Caco-2 (cell line): ENCODE data around the gene NUDT3. TPM values are rescaled to one million over a fixed set of nuclear protein-coding genes. Genes with fewer than 3 reads are reported as not detected.

Experiments
- BruUV-seq: library from RNA; stranded (reverse); fragments of 400-500 nt; replicated peaks from 2 replicates; lab custom pipeline; 2021; lab: Mats Ljungman, UMichigan
- CTCF ChIA-PET: fragments of 300-600 bp; sonication (Branson Sonifier 250); formaldehyde crosslinking; loops from one replicate; lab custom pipeline; 2022; ENCODE audit warnings: antibody characterized with exemption; lab: Charles Lee
- POLR2A ChIA-PET: fragments of 300-600 bp; sonication (Branson Sonifier 250); formaldehyde crosslinking; loops from one replicate; lab custom pipeline; 2022; ENCODE audit warnings: antibody characterized with exemption; lab: Charles Lee
- DNase-seq, 2 experiments: peaks; one replicate each; pipeline versions ENCODE4 v3.0.0 to v3.0.0-alpha.2; 2020 to 2022
- H3K27me3 ChIP-seq: replicated peaks from 2 replicates; pipeline ENCODE4 v1.6.0; 2011; ENCODE audit warnings: low read length; ENCODE audit not compliant: control insufficient read depth, insufficient read depth
- H3K36me3 ChIP-seq: 2 replicates; pipeline ENCODE4 v1.5.1; 2011; ENCODE audit warnings: low read length; ENCODE audit not compliant: control insufficient read depth, insufficient read depth
- H3K4me1 ChIP-seq: fragments of 250-450 bp; sonication (Bioruptor Pico); 2 replicates; pipeline ENCODE4 v1.5.1; 2020; ENCODE audit warnings: mild to moderate bottlenecking
- H3K4me3 ChIP-seq: 2 replicates; pipeline ENCODE4 v1.5.1; 2011; ENCODE audit warnings: low read depth, mild to moderate bottlenecking, control low read depth, low read length
- H3K9me3 ChIP-seq: fragments of 250-450 bp; sonication (Bioruptor Pico); 2 replicates; pipeline ENCODE4 v1.5.1; 2020; ENCODE audit warnings: mild to moderate bottlenecking, moderate library complexity
- H3K27ac Mint-ChIP-seq: one replicate; pipeline ENCODE4 v1.8.0; 2022; ENCODE audit warnings: mixed read lengths; ENCODE audit not compliant: unreplicated experiment
- H3K27me3 Mint-ChIP-seq: one replicate; pipeline ENCODE4 v1.8.0; 2022; ENCODE audit warnings: mixed read lengths; ENCODE audit not compliant: insufficient read depth, unreplicated experiment
- H3K36me3 Mint-ChIP-seq: one replicate; pipeline ENCODE4 v1.8.0; 2022; ENCODE audit warnings: mild to moderate bottlenecking, mixed read lengths; ENCODE audit not compliant: insufficient read depth, unreplicated experiment
- H3K4me1 Mint-ChIP-seq: one replicate; pipeline ENCODE4 v1.8.0; 2022; ENCODE audit warnings: low read depth, mixed read lengths; ENCODE audit not compliant: unreplicated experiment
- H3K4me3 Mint-ChIP-seq: one replicate; pipeline ENCODE4 v1.8.0; 2022; ENCODE audit warnings: mild to moderate bottlenecking, moderate library complexity, mixed read lengths; ENCODE audit not compliant: unreplicated experiment
- H3K9me3 Mint-ChIP-seq: one replicate; pipeline ENCODE4 v1.8.0; 2022; ENCODE audit warnings: mixed read lengths; ENCODE audit not compliant: unreplicated experiment
- intact Hi-C: fragments of 100-400 bp; cut with micrococcal nuclease; formaldehyde crosslinking; loops from one replicate; pipeline ENCODE4 v1.10.0; 2022; ENCODE audit not compliant: unreplicated experiment
- total RNA-seq: library from RNA; stranded (reverse); gene quantifications from 2 replicates; pipeline ENCODE4 v1.2.3, GENCODE V29; 2022
- TF ChIP-seq, protein P1 (sequence below), 2 experiments: fragments of 200-600 bp in 1 of 2; IDR thresholded peaks; 1 replicate in 1 of 2; 2 replicates in 1 of 2; pipeline versions ENCODE4 v1.5.1 to v1.8.0; 2011 to 2022; ENCODE audit warnings: antibody characterized with exemption in 1 of 2, control low read depth in 1 of 2, inconsistent platforms in 1 of 2, low read depth in 1 of 2, low read length in 1 of 2, mild to moderate bottlenecking in 1 of 2, moderate library complexity in 1 of 2; ENCODE audit not compliant: insufficient read depth in 1 of 2, severe bottlenecking in 1 of 2, unreplicated experiment in 1 of 2

NUDT3 gene
- total RNA-seq, 1 experiment from 2014 or later, result 22.9 TPM

DNA sequence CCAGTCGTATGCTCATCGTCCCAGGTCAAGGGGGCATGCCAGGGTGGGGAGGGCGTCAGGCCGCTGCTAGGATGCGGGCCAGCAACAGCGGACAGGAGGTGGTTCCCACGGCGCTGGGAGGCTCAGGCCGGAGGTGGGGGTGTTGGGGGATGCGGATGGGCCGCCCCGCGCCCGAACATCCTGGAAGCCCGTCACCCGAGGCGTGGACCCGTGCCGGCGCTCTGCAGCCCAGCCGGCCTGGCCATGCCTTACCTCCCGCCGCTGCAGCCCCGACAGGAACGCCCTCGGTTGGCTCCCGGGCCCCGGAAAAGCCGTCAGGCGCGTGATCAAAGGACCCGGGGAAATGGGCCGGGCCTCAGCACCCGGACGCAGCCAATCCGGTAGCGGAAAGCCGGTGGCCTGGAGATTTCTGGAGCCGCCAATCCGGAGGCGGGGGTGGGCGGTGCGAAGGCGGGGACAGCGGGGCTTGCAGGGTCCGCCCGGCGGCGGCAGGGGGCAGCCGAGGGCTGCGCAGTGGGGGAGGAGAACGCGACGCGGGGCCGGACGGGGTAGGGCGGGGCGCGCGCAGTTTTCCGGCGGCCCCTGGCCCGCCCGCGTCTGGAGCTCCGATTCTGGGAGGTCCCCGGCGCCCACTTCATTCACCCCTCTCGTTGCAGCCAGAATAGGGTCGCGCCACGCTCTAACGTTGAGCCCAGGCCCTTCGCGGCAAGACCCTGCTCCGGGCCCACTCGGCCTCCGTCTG, 143.6 kb downstream of the NUDT3 start, which contains the start of gene SMIM29:
TSS of gene SMIM29 (minus strand) at position 280 of the 742 bp plus-strand sequence. CDS start 1,215 bp downstream, outside the sequence.
- Mint-ChIP-seq H3K27me3 (no peaks in the 10 kb centered on the region), H3K36me3 (peaks cover 39% of the 10 kb centered on the region), H3K4me3 (peak within 1 kb of the TSS; percentile 87), H3K4me1 (peaks cover 7% of the 10 kb centered on the region), H3K27ac (peak within 1 kb of the TSS; percentile 89), H3K9me3 (no peaks in the 10 kb centered on the region)
- H3K27me3 ChIP-seq, result no peaks in the 10 kb centered on the region
- no peaks in the 10 kb centered on the region for H3K9me3 ChIP-seq
- TF ChIP-seq, protein P1, sequence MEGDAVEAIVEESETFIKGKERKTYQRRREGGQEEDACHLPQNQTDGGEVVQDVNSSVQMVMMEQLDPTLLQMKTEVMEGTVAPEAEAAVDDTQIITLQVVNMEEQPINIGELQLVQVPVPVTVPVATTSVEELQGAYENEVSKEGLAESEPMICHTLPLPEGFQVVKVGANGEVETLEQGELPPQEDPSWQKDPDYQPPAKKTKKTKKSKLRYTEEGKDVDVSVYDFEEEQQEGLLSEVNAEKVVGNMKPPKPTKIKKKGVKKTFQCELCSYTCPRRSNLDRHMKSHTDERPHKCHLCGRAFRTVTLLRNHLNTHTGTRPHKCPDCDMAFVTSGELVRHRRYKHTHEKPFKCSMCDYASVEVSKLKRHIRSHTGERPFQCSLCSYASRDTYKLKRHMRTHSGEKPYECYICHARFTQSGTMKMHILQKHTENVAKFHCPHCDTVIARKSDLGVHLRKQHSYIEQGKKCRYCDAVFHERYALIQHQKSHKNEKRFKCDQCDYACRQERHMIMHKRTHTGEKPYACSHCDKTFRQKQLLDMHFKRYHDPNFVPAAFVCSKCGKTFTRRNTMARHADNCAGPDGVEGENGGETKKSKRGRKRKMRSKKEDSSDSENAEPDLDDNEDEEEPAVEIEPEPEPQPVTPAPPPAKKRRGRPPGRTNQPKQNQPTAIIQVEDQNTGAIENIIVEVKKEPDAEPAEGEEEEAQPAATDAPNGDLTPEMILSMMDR (IDR thresholded peaks at IDR 0.05; ENCODE audit: insufficient read depth in 1 of 2, low read depth in 1 of 2, low read length in 1 of 2, severe bottlenecking in 1 of 2, unreplicated experiment in 1 of 2), result peak; percentile 77 to 95
- no peaks in the 10 kb centered on the region for H3K36me3 ChIP-seq
- ChIA-PET POLR2A (interaction anchor here (0.6 to 3.0 kb wide), 5 partner anchors 12 to 361 kb away, joined by 3 to 17 read pairs (median 5); partner anchors contain the start of gene HMGA1), CTCF (interaction anchor here (0.6 to 4.9 kb wide), 7 partner anchors 12 to 364 kb away, joined by 3 to 115 read pairs (median 6); partner anchors contain the start of genes HMGA1 and RPS10)
- intact Hi-C loops, result loop anchor here (1.0 to 10.0 kb wide), 4 partner anchors 52 to 356 kb away; partner anchors contain the start of gene NUDT3
- no TSS peak for BruUV-seq
- H3K4me1 ChIP-seq, result peaks cover 8% of the 10 kb centered on the region; the same call in 1 of the 2 replicates
- H3K4me3 ChIP-seq, result peak within 1 kb of the TSS; percentile 85
- peak; percentile 95 to 97 for DNase-seq

DNA sequence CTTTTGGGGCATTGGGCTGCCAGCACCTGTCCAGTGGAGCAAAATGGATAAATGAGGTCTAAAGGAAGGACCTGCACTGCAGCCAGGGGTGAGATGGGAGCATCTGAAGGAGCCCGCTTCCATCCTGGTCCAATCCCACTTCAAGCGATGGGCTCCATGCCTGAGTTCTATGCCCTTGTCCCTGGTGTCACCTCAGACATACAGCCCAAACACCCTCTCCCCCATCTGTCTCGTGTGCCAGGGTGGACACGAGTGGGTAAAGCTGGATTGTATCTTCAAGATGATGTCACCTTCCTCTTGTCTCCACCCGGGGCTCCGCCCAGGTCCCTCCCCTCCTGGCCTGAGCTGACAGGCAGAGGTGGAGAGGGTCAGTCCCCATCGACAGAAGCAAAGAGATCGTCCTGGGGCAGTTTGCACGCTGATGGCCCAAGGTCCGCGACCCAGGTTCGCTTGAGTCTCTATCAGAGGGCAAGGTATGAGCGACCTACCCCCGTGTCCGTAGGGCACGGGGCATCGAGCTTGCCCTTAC, 144.2 kb downstream of the NUDT3 start:
- Histone ChIP-seq H3K4me1 (peaks cover 11% of the 10 kb centered on the region; the same call in 1 of the 2 replicates), H3K9me3 (no peaks in the 10 kb centered on the region), H3K4me3 (peak overlapping the region; percentile 85), H3K27me3 (no peaks in the 10 kb centered on the region), H3K36me3 (no peaks in the 10 kb centered on the region)
- Mint-ChIP-seq H3K27me3 (no peaks in the 10 kb centered on the region), H3K4me3 (peak overlapping the region; percentile 87), H3K9me3 (no peaks in the 10 kb centered on the region), H3K27ac (peak overlapping the region; percentile 80), H3K36me3 (peaks cover 39% of the 10 kb centered on the region), H3K4me1 (peaks cover 7% of the 10 kb centered on the region)
- TF ChIP-seq, protein P1 (IDR thresholded peaks at IDR 0.05; ENCODE audit: insufficient read depth in 1 of 2, low read depth in 1 of 2, low read length in 1 of 2, severe bottlenecking in 1 of 2, unreplicated experiment in 1 of 2), result no peak
- ChIA-PET POLR2A (interaction anchor here (0.6 to 3.0 kb wide), 3 partner anchors 167 to 361 kb away, joined by 3 to 17 read pairs (median 5); no protein-coding TSS in a partner anchor), CTCF (interaction anchor here (1.6 to 4.9 kb wide), 3 partner anchors 12 to 178 kb away, joined by 3 to 115 read pairs (median 11); partner anchors contain the start of genes HMGA1 and RPS10)
- intact Hi-C loops, result loop anchor here (2.0 to 10.0 kb wide), 3 partner anchors 51 to 357 kb away; partner anchors contain the start of gene NUDT3
- TSS peak; percentile 84 for BruUV-seq
- peak; percentile 60 to 71 for DNase-seq
